TTC549 (cell line): ENCODE measurements around the gene B3GNT7.
"Not testable (repeated sequence)": the region's sequence is repeated elsewhere in the genome, so short reads cannot be mapped to it uniquely, and the experiment has no call there.

Experiments
- FAIRE-seq: peaks from 2 replicates; lab custom pipeline; 2012; peaks lifted over from hg19 to GRCh38; lab: Jason Lieb, UNC

B3GNT7 gene

GRCh38 chr2:231367178-231367577 lies 28.3 kb upstream of the B3GNT7 start:
- no peak for FAIRE-seq

DNA sequence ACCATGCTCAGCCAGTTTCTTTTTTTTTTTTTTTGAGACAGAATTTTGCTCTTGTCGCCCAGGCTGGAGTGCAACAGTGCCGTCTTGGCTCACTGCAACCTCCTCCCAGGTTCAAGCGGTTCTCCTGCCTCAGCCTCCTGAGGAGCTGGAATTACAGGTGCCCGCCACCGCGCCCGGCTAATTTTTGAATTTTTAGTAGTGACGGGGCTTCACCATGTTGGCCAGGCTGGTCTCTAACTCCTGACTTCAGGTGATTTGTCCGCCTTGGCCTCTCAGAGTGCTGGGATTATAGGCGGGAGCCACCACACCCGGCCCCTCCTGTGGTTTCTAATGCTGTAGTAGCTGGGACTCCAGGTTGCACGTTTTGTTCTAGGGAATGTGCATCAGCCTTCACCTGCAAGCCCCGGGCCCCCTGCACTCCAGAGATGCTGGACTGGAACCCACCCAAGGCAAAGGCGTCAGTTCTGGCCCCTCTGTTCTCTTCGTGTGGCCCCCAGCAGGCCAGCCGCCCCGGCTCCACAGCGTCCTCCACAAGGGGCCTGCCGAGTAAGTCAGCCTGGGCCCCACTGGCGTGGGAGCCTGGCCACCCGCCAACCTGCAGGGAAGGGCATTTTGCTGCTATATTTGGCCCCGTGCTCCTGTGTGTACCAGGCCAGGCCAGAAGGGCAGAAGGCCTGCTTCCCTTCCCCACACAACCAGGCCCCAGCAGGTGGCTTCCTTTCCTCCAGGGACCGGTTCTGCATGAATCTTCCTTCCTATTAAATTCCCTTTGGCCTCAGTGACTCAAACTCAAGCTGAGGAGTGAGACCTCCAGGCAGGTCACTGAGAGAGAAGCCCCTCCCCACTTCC lies 25.7 kb upstream of the B3GNT7 start:
- FAIRE-seq: no peak

DNA sequence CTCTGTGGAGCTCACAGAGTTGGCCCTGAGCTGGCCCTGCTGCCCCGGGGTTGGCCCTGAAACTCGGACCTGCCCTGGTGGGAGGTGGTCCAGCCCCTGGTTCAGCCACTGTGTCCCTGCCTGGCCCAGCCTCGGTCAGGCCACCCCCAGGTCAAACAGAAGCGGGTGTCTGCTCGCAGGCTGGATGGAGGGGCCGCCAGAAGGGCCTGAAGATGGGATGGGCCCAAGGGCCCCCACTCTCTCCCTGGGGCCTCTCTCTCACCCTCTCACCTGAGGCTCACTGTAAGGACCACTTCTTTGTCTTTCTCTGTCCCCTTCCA lies 25.1 kb upstream of the B3GNT7 start:
- no peak for FAIRE-seq

- FAIRE-seq: no peak
Measured at GRCh38 chr2:231370749-231371429, 24.6 kb upstream of the B3GNT7 start.

GRCh38 chr2:231371430-231372054 lies 24.0 kb upstream of the B3GNT7 start:
- FAIRE-seq: no peak

DNA sequence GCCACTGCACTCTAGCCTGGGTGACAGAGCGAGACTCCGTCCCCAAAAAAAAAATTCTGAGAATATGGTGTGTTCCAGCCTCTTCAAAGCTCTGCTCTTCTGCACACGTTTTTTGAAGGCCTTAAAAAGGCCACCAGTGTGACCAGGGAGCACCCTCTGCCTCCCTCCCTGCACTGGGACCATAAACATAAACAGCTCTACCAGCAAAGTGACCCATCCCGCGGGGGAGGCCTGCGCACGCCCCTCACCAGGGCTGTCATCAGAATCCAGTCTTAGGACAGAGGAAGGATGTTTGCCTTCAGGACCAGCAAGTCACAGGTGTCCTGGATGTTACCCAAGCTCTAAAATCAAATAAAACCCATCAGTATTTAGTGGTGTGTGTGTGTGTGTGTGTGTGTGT lies 23.2 kb upstream of the B3GNT7 start:
- no peak for FAIRE-seq

GRCh38 chr2:231373184-231373583 lies 22.3 kb upstream of the B3GNT7 start:
- FAIRE-seq: no peak

DNA sequence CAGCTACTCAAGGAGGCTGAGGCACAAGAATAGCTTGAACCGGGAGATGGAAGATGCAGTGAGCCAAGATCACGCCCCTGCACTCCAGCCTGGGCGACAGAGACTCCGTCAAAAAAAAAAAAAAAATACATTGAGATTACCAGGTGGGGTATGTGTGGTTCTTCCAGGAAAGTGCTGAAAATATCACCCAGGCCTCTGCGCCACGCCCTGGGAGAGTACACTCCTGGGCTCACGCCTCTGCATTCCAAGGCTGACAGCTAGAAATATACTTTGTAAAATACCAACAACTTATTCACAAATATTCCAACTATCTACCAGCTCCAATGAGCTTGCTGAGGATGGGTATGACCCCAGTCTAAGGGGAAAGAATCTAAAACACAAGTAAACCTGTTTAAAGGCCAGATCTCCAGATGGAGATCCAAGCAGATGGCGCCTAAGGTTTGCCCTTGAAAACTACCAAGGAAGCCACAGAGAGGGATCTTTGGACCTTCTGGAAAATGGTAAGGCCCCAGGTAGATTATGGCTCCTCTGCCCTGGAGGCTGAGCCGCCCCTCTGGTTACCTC lies 21.6 kb upstream of the B3GNT7 start:
- FAIRE-seq: no peak

- FAIRE-seq: no peak
Measured at GRCh38 chr2:231374771-231375170, 20.7 kb upstream of the B3GNT7 start.

- not testable (repeated sequence) for FAIRE-seq
Measured at GRCh38 chr2:231375994-231376615, 19.4 kb upstream of the B3GNT7 start.

DNA sequence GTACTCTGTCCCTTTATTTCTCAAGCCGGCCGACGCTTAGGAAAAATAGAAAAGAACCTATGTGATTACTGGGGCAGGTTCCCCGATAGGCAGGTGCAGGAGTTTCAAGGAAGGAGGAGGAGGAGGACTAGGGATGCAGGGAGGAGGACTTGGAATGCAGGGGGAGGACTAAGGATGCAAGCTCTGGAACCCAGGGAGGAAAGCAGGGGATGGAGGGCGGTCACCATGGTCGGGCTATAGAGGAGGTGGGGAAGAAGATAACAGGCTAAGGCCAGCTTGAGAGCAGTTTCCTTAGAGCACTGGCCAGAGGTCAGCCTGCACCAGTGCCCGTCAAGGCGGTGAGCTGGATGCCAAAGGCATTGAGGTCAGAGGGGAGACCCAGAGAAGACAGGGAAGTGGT lies 18.7 kb upstream of the B3GNT7 start:
- no peak for FAIRE-seq

- no peak for FAIRE-seq
Measured at GRCh38 chr2:231378026-231378722, 17.3 kb upstream of the B3GNT7 start.

DNA sequence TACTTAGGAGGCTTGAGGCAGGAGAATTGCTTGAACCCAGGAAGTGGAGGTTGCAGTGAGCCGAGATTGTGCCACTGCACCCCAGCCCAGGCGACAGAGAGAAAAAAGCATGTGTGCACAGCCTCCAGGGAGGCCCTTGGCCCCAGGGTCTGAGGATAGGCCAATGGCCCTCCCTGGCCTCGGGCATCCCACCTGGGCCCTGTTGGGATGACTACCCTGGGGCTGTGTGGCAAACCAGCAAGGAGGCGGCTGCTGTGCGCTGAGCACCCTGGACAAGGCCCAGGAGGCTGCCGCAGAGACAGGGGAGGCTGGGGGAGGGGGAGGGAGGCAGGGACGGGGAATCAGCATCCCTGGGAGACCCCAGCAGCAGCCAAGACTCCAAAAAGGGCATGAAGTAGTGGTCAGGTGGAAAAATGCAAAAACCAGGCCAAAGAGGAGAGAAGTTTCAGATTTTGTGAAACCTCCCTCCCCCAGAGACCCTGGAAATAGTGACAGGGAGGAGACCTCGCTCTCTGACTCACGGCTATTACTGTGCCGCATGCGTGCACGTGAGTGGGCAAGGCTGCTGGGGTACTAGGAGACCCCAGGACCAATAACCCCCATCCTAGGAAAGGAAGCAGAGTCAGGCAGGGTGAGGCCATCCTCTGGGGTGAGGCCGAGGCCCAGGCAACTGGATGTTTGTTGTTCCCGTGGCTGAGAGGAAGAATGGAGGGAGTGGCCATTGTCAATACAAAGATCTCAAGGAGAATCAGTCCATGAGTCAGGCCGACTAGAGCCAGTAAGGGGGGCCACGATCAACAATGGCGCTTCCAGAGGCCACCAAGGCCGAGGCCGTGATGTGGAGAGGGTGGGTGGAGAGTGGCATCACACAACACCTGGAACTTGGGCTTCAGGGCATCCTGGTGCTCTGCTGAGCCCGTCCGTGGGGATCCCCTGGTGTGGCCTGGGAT lies 16.0 kb upstream of the B3GNT7 start:
- FAIRE-seq: no peak

DNA sequence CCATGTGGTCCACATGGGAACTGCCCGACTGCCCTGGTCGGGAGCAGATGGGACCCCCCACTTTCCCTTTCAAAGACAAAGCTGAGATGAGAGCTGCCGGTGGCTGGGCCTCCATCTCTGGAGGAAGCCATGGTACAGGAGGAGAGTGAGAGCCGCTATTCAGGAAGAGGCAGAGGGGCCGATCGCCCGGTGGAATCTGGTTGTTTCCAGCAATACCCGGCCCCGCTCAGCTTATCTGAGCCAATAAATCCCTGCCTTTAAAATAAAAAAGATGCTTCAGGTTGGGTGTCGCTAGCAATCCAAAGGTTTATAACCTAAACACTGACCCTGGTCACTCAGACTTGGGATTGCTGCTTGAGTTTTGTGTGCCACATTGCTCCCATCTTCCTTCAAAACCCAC lies 15.2 kb upstream of the B3GNT7 start:
- FAIRE-seq: no peak

DNA sequence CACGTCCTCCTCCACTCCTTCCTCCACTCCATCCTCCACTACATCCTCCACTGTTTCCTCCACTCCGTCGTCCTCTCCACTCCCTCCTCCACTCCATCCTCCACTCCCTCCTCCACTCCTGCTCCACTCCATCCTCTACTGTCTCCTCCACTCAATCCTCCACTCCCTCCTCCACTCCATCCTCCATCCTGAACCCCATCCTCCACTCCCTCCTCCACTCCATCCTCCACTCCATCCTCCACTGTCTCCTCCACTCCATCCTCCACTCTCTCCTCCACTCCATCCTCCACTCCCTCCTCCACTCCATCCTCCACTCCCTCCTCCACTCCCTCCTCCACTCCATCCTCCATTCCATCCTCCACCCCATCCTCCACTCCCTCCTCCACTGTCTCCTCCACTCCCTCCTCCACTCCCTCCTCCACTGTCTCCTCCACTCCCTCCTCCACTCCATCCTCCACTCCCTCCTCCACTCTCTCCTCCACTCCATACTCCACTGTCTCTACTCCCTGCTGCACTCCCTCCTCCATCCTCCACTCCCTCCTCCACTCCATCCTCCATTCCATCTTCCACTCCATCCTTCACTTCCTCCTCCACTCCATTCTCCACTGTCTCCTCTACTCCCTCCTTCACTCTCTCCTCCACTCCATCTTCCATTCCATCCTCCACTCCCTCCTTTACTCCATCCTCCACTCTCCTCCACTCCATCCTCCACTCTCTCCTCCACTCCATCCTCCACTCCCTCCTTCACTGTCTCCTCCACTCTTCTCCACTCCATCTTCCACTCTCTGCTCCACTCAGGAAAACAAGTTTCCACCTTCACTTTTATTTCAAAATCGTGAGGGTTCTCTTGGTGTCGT lies 14.3 kb upstream of the B3GNT7 start:
- no peak for FAIRE-seq

DNA sequence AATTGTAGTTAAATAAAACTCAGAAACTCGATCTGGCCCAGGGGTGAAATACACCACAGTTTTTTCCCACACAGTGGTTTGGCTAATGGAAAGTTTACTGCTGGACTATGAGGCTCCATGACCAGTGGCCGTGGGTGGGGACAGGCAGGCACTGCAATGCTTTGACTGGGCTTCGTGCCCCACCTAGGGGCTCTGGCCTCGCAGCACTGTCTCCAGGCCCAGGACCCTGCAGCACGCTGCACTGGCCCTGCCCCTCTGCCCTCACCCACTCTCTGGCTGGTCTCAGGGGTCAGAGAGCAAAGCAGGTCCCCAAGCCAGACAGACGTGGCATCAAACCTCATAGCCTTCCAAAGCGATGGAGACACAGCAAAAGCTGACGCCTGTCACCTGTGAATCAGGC lies 13.4 kb upstream of the B3GNT7 start:
- no peak for FAIRE-seq

DNA sequence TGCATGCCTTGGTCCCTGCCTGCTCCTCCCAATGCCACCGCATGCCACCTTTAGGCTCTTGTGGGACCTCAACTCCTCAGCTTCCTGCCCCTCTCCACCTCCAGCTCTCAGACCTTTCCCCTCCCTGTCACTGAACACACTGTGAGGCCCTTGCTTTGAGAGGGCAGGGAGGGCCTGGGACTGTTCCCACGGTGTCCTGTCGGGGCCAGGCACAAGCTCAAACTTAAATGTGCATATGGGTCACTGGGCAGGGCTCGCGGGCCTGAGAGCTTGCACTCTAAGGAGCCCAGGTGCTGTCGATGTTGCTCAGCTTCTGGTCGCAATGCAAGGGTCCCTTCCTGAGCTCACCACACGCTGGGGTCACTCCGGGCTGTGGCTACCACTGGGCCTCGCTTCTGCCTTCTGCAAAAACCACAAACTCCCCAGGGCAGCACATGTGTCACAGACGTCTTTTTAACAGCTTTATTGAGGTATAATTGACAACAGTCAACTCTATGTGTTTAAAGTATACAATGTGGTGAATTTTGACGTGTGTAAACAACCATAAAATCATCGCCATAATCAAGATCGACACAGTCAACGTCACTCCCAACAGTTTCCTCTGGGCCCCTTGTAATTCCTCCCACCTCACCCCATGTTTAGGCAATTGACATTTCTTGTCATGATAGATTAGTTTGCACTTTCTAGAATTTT lies 11.9 kb upstream of the B3GNT7 start:
- no peak for FAIRE-seq

GRCh38 chr2:231384109-231384435 lies 11.4 kb upstream of the B3GNT7 start:
- no peak for FAIRE-seq

- FAIRE-seq: no peak
Measured at GRCh38 chr2:231384970-231385369, 10.5 kb upstream of the B3GNT7 start.

DNA sequence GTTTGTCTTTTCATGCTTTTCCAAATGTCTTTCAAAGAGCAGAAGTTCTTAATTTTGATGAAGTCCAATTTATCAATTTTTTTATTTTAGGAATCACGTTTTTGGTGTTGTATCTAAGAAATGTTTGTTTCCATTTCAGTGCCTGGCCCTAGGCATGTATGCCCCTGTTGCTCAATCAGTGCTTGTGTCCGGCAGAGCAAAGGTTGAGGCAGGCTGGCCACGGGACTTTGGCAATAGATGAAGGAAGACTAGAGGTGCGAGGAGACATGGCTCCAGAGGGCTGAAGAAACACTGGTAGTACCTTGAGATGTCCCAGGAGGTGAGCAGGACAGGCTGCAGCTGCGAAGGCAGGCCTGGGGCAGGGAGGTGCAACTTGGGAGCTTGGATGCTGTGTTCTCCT lies 10.1 kb upstream of the B3GNT7 start:
- no peak for FAIRE-seq
